ENCODE data around the gene AADACL3.
"Not testable (repeated sequence)": the region's sequence is repeated elsewhere in the genome, so short reads cannot be mapped to it uniquely, and the experiment has no call there.

AADACL3 gene, protein sequence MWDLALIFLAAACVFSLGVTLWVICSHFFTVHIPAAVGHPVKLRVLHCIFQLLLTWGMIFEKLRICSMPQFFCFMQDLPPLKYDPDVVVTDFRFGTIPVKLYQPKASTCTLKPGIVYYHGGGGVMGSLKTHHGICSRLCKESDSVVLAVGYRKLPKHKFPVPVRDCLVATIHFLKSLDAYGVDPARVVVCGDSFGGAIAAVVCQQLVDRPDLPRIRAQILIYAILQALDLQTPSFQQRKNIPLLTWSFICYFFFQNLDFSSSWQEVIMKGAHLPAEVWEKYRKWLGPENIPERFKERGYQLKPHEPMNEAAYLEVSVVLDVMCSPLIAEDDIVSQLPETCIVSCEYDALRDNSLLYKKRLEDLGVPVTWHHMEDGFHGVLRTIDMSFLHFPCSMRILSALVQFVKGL

DNA sequence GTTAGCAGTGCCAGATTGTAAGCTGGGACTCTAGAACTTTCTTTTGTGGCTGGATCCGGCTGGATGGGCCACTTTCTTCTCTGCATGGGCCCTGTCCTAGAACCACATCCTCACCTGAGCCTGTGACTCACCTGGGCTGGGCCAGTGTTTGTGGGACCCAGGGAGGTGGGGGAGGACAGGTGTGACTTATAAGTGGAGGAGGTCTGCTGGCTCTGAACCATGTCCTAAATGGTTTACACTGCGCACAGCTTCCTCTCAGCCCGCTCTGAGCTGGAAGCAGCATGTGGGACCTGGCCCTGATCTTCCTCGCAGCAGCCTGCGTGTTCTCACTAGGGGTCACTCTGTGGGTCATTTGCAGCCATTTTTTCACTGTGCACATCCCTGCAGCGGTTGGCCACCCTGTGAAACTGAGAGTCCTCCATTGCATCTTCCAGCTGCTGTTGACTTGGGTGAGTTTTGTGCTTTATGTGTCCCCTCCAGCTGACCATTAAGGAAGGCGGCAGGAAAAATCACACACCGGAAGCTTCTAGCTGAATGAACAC is at the start of gene AADACL3:
Gene AADACL3 (plus strand): TSS at position 215 of the 542 bp plus-strand sequence. CDS start 67 bp downstream, at position 282.
- FAIRE-seq = no peak

DNA sequence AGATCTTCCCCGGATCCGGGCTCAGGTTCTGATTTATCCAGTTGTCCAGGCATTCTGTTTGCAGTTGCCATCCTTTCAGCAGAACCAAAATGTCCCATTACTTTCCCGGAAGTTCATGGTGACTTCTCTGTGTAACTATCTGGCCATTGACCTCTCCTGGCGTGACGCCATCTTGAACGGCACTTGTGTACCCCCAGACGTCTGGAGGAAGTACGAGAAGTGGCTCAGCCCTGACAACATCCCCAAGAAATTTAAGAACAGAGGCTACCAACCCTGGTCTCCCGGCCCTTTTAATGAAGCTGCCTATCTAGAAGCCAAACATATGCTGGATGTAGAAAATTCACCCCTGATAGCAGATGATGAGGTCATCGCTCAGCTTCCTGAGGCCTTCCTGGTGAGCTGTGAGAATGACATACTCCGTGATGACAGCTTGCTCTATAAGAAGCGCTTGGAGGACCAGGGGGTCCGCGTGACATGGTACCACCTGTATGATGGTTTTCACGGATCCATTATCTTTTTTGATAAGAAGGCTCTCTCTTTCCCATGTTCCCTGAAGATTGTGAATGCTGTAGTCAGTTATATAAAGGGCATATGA is 49.7 kb upstream of the AADACL3 start:
- no peak for FAIRE-seq

DNA sequence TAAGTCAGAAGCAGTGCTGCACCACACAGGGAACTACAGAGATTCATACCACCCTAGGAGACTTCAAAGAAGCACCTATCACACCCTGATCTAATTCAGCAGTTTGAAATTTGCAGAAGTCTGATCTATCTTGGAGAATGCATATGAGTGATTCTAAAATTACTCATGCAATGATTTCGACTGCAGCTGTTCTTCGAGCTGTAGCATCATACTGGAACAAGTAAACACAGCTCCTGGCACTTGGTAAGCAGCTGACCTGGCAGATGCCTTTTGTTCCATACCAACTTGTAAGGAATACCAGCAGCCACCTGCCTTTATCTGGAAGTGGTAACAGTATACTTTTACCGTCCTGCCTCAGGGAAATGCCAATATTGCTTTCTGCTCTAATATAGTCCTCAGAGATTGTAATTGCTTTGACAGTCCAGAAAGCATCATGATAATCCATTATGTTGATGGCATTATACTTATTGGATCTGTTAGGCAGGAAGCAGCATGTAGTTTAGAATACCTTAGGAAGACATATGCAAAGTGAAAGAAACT is 46.3 kb upstream of the AADACL3 start:
- FAIRE-seq = no peak

DNA sequence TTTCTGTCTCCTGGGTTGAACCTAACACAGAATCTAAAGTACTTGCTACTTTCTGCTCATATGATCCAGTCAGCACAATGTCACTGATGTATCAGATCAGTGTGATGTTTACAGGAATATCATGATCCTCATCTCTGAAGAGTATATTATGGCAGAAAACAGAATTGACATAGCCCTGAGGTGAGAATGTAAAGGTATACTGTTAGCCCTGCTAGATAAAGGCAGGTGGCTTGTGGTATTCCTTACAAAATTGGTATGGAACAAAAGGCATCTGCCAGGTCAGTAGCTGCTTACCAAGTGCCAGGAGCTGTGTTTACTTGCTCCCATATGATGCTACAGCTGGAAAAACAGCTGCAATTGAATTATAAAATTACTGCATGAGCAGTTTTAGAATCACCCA is 41.6 kb upstream of the AADACL3 start:
- no peak for FAIRE-seq

DNA sequence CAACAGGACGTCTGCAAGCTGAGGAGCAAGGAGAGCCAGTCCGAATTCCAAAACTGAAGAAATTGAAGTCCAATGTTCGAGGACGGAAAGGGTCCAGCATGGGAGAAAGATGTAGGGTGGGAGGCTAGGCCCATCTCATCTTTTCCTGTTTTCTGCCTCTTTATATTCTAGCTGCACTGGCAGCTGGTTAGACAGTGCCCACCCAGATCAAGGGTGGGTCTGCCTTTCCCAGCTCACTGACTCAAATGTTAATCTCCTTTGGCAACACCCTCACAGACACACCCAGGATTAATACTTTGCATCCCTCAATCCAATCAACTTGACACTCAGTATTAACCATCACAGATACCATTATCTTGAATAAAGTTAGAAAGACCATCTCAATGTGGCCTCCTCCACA is 39.8 kb upstream of the AADACL3 start:
- not testable (repeated sequence) for FAIRE-seq

DNA sequence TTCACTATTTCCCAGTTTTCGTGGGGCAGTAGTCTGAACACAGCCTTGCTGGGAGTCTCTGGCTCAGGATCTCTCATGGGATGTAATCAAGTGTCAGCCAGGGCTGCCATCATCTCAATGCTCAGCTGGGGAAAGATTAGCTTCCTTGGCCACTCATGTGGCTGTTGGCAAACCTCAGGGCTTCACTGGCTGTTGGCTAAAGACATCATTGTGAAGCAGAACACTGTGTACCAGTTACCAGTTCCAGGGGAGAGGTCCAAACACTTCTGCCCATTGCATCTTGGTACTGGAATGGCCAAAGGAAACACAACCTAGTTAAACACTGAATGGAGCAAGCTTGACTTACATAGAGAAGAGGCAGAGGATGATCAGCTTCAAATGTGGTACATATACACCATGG is 38.3 kb upstream of the AADACL3 start:
- FAIRE-seq = no peak

DNA sequence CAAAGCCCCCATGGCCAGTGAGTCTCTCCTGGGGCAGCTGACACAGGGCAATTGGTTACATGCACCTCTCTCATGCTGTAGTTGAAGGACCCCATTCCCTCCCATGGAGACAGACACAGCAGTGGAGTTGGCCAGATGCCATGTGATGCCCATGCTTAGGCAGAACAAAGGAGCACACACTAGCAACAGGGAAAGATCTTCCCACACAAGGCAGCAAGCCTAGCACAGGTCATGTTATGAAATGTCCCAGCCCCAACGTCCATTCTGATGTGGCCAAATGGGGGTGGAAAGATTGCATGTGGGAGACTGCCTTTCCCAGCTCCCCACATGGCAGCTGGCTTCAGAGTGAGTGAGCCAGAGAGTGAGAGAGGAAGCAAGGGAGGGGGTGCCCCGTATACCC is 37.6 kb upstream of the AADACL3 start:
- FAIRE-seq = no peak

DNA sequence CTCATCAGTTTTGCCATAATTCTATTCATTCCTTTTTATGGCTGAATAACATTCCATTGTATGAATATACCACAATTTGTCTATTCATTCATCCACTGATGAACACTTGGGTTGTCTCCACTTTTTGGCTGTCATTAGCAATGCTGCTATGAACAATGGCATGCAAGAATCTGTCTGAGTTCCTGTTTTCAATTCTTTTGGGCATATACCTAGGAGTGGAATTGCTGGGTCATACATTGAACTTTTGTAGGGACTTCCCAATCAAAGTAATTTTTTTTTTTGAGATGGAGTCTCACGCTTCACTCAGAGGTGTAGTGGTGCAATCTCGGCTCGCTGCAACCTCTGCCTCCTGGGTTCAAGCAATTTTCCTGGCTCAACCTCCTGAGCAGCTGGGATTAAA is 37.1 kb upstream of the AADACL3 start:
- no peak for FAIRE-seq

DNA sequence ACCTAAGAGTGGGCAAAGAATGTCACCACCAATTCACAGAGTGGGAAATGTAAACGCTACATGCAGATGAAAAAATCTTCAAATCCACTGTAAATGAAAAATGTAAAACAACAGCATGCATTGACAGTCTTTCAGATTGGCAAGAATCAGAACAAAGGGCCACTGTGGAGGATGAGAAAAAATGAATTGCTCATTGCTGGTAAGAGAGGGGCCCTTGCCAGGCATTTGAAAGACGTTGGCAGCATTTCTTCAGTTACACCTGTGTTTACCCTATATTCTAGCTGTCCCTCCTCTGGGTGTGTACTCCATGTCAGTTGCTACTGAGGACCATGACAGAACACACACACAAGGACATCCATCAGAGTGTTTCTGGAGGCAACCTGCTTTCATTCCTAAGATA is 25.8 kb upstream of the AADACL3 start:
- no peak for FAIRE-seq

DNA sequence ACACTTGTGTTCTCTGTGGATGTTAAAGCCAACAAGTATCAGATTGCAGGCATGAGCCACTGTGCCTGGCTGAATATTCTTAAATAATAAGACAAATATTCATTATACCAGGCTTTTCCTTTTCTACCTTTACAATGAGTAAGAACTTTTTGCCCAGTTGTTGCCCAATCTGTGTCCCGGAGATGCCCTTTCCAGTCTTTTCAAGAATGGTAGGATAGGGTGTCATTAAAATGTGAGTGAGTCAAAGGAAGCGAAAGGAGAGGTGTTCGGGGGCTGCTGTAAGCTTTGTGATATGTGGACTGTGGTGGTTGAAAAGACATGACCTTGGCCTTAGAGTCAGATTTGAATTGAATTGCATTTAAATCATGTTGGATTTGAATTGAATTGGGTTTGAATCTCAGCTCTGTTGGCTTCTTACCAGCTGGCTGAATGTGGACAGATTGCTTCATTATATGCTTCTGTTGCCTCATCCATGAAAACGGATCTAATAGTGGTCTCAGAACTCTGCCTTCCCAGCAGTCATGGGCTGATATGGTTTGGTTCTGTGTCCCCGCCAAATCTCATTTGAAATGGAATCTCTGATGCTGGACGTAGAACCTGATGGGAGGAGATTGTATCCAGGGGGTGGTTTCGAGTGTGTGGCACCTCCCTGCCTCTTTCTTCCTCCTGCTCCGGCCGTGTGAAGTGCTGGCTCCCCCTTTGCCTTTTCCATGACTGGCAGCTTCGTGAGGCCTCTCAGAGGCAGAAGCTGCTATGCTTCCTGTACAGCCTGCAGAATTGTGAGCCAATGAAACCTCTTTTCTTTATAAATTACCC is 22.7 kb upstream of the AADACL3 start:
- no peak for FAIRE-seq

DNA sequence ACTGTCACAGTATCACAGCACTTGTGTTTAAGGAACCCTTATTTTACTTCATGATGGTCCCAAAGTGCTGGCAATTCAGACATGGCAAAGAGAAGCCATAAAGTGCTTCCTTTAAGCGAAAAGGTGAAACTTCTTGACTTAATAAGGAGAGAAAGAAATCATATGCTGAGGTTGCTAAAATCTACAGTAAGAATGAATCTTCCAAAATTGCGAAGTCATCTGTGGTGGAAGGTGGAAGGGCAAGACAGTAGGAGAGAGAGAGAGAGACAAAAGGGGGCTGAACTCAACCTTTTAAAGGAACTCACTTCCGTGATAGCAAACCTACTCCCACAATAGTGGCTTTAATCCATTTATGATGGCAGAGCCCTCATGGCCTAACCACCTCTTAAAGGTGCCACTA is 19.3 kb upstream of the AADACL3 start:
- no peak for FAIRE-seq

DNA sequence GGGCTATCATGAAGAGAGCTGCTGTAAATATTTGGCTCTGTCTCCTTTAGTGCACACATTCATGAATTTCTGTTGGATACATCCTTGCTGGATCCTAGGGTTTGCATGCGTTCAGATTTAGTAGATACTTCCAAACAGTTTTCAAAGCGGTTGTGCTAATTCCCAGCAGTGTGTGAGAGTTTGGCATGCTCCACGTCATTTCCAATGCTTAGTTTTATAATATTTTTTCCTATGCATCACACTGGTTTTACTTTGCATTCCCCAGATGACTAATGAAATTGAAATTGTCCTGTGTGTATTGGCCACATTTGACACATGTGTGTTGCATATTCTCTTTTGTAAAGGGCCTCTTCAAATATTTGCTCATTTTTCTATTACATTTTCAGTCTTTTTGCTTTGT is 18.5 kb upstream of the AADACL3 start:
- no peak for FAIRE-seq

DNA sequence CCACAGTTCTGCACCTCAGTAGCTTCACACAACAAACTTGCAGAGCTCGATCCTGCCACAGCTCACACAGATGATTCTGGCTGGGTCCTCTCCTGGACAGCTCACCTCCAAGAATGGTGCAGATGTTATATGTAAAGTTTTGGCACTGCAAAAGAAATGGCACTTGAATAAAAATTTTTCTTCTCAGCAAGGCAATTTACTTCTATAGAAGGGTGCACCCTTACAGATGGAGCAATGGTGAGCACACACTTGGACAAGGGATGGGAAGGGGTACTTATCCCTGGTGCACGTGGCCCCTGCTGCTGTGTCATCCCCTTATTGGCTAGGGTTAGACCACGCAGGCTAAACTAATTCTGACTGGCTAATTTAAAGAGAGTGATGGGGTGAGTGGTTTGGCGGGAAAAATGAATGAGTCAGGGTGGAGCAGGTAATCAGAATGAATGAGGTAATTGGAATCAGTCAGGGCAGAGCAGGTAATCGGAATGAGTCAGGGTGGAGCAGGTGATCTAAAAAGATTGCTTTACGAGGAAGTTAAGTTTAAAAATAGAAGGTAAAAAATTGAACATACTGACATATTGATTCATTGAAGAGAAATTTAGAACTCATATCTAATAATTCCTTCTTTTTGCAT is 12.0 kb upstream of the AADACL3 start:
- FAIRE-seq = no peak

DNA sequence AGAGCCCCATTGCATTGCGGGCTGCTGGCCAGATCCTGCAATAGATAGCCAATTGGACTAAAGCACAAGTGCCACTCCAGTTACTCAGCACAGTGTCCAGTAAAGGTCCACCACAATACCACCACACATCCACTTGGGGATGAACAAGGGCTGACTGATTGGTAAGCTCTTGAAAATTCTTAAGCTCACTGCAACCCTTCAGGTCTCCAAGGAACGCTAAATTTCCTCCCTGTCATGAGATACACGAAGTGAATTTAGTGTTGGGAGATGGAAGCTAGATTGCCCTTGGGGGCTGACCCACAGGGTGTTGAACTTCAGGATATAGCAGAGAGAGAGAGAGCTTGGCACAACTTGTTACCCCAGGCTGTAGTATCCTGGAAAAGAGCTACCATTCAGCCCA is 9.8 kb upstream of the AADACL3 start:
- no peak for FAIRE-seq

DNA sequence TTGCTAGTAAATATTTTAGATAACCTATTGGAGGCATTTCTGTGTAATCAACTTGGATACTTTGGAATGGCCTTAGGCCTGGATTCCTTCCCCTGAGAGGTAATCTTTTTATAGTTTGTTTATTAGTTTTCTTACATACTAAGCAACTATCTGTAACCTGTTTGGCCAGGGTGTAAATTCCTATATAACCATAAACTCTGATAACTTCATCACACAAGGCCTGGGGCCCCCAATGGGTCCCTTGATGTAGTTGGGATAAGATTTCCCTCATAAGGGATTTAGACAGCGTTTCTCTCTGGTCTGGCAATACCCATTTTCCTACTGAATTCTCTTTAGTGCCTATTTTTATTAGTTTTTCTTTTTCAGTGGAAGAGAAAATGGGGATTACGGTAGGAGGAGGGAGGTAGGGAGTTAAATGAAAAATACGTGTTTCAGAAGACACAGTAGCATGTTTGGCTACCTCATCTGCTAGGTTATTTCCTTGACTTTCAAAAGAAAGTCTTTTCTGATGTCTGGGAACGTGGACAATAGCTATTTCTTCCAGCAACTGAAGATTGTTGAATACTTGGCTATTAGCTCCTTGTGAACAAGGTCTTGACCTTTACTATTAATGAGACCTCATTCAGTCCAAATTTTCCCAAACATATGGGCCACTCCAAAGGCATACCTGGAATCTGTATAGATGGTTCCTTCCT is 7.4 kb upstream of the AADACL3 start:
- no peak for FAIRE-seq

DNA sequence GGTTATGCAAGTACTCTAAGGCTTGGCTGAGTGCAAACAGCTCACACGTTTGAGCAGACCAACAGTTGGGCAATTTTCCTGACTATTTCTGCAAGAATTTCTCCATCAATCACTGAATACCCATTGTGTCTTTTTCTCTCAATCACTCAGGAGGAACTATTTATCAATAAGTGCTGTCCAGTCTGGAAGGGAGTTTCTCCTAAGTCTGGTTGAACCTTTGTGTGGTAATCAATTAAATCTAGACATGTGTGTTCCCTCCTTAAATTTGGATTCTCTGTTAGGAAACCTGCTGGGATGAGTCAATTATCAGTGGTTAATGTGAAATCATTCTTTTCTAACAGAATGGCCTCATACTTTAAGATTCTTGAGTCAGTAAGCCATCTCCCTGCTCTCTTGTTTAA is 6.8 kb upstream of the AADACL3 start:
- no peak for FAIRE-seq

DNA sequence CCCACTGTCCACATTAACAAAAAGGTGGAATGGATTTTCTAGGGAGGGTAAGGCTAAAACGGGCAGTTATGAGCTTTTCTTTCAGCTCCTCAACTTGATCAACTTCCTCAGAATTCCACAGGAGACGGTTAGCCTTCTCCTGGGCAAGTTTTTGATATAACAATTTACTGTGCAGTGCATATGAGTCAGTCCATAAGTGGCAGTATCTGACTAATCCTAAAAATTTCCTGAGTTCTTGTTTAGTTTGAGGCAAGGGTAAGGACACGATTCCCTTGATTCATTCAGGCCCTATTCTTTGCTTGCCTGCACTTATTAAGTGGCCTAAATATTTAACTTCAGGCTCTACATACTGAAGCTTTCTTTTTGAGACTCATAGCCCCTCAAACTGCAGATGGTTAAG is 6.2 kb upstream of the AADACL3 start:
- FAIRE-seq = no peak

DNA sequence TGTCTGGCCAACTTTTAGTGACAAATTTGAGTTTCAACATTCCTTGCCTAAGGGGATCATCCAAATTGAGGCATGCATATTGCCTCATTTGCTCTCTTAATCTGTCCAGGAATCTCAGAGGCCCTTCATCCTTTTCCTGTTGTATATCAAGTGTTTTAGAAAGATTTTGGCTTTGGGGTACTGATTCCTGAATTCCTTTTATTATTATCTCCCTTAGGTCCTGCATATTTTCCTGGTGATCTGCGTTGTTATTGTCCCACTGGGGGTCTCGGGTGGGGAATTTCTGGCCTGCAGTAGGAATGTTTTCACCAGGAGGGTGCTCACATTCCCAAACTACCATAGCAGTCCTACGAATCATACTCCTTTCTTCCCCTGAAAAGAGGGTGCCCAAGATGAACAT is 4.4 kb upstream of the AADACL3 start:
- FAIRE-seq = no peak

DNA sequence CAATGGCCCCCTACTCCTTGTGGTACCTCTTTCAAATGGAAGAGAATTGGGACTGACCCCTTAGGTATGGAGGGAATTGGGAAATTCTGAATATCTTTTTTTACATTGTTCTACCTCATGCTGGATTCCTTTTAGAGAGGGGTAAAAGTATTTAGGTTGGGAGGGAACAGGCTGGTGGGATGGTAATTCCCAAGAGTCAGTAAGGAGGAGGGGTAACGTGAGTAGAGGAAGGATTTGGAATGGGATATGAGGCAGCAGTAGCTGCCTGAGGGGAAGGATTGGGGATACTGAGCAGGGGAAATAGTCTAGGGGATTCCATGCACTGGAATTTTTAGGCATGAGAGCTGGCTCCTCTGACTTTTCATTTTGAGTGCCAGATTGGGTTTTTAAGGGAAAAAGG is 3.8 kb upstream of the AADACL3 start:
- no peak for FAIRE-seq

DNA sequence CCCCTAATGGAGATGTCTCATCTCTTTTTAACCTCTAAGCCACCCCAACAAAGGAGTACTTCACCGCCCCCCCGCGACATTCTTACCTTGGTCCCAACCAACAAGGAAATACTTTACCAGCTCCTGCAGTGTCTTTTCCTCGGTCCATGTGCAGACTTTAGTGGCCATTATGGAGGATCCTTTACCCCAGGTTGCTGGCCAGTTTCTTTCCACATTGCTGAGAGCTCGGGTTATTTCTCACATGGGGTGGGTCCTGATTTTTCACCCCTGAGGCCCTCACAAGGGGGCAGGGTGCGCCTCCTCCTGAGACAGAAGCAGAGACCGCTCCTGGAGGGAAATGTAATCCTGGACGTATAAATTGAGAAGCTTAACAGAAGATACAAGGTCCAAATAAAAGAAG is 3.0 kb upstream of the AADACL3 start:
- FAIRE-seq = no peak

DNA sequence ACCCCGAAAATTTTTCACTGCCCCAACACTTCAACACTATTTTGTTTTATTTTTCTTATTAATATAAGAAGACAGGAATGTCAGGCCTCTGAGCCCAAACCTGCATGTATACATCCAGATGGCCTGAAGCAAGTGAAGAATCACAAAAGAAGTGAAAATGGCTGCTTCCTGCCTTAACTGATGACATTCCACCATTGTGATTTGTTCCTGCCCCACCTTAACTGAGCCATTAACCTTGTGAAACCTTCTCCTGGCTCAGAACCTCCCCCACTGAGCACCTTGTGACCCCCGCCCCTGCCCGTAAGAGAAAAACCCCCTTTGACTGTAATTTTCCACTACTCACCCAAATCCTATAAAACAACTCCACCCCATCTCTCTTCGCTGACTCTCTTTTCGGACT is 2.3 kb upstream of the AADACL3 start:
- FAIRE-seq = not testable (repeated sequence)
